Activated T-helper 1 cell treated with anti-CD3 and anti-CD28 coated beads, Interleukin-12 subunit alpha, Interleukin-12 subunit beta, Interleukin-2, Interleukin-4 antibody, amounts not matched to agents 30 ng/mL and 10 ng/mL and 1 ng/mL, durations not matched to agents 14 hours and 24 hours and 36 hours (primary cell): ENCODE results near the gene OTUD4. TPM values are rescaled to one million over a fixed set of nuclear protein-coding genes. Genes with fewer than 3 reads are reported as not detected.

Experiments
- DNase-seq: peaks from one replicate; pipeline ENCODE4 v3.0.0; 2021; ENCODE audit warnings: low spot score
- H3K27ac Mint-ChIP-seq: one replicate; pipeline ENCODE4 v1.8.0; 2021; ENCODE audit warnings: mild to moderate bottlenecking, mixed read lengths
- H3K27me3 Mint-ChIP-seq: one replicate; pipeline ENCODE4 v1.8.0; 2022; ENCODE audit warnings: mild to moderate bottlenecking, moderate library complexity, mixed read lengths; ENCODE audit not compliant: insufficient read depth
- H3K36me3 Mint-ChIP-seq: one replicate; pipeline ENCODE4 v1.8.0; 2021; ENCODE audit warnings: low read depth, mixed read lengths
- H3K4me1 Mint-ChIP-seq: one replicate; pipeline ENCODE4 v1.8.0; 2021; ENCODE audit warnings: low read depth, mixed read lengths
- H3K4me3 Mint-ChIP-seq: one replicate; pipeline ENCODE4 v1.8.0; 2021; ENCODE audit warnings: mild to moderate bottlenecking, moderate library complexity, mixed read lengths
- H3K9me3 Mint-ChIP-seq: one replicate; pipeline ENCODE4 v1.8.0; 2021; ENCODE audit warnings: mixed read lengths
- intact Hi-C: fragments of 100-400 bp; cut with micrococcal nuclease; formaldehyde crosslinking; loops from one replicate; pipeline ENCODE4 v1.15.1; 2024
- total RNA-seq: library from RNA; stranded (reverse); gene quantifications from 2 replicates; pipeline ENCODE4 v1.2.3, GENCODE V29; 2022

OTUD4 gene
- total RNA-seq, 1 donor from 2014 or later = 76.9 TPM

DNA sequence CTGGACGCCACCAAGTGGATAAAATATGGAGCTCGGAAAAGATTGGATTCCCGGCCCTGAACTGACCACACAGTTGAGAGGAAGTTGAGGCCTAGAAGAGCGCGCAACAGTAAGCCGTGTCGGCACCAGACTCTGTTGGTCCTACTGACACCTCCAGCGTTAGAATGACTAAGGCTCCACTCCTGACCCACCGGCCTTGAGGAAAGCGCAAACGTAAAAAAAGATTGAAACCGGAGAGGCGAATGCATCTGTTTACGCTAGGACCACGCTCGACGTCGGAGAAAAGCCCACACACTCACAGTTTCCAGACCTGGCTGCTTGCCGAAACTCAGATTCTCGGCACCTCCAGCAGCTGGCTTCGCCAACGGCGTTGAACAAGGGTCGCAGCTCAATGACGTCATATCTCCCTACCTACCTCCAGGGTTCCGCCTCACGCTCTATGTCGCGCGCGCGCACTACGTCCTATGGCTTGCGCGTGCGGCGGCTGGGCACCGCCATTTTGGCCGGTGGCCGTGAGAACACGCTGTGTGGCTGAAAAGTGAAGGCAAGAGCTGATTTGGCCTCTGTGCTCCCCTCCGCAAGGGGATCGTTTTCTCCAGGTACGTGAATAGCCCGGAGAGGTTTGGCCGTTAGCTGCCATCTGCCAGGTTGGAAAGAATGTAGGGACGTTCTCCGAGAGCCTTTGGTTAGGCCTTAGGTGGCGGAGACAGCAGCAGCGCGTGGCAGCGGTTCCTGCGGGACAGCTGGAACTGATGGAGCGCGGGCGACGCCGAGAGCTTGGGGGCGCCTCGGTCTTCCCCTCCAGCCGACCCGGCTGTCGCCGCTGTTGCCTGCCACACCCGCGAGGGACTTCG lies 82.3 kb downstream of the OTUD4 start, which contains the start of the genes ABCE1 and ANAPC10:
Gene ABCE1, plus strand, starts transcription at position 491 of the 854 bp plus-strand sequence. CDS start 6,102 bp downstream, outside the sequence.
Gene ANAPC10, minus strand, starts transcription at position 376 of the 854 bp plus-strand sequence. CDS start 2,097 bp downstream, outside the sequence.
- DNase-seq = peak; percentile 94
- intact Hi-C loops = loop anchor here (1.0 to 10.0 kb wide), 14 partner anchors 15 to 1911 kb away; partner anchors contain the start of genes OTUD4 and SMARCA5
- H3K27ac Mint-ChIP-seq = peak within 1 kb of the TSS; percentile 100
- H3K4me1 Mint-ChIP-seq = peaks cover 27% of the 10 kb centered on the region
- H3K36me3 Mint-ChIP-seq = peaks cover 34% of the 10 kb centered on the region
- H3K27me3 Mint-ChIP-seq = no peaks in the 10 kb centered on the region
- H3K9me3 Mint-ChIP-seq = peaks cover 19% of the 10 kb centered on the region
- H3K4me3 Mint-ChIP-seq = peak within 1 kb of the TSS; percentile 92

DNA sequence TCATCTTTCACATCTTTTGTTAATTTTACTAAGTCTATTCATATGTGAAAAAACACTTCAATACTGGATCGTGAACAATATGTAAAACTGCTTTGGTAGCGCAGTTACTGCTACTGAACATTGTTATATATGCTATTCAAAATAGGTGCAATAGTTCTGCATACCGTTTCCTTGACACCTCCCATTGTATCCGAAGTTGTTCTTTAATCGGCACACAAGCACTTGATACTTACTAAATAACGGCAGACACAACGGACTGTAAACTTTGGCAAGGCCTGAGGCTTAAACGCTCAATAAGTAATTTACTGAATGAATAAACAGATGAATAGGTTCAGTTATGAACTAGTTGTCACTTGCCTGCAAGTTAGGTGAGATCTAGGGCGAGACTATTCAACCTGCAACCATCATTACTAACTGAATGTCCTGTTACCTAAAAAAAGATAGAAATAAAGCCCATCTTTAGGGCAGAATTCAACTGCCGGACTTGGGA lies 83.0 kb downstream of the OTUD4 start:
- Mint-ChIP-seq H3K4me1 (peaks cover 27% of the 10 kb centered on the region), H3K9me3 (peaks cover 19% of the 10 kb centered on the region), H3K36me3 (peaks cover 41% of the 10 kb centered on the region), H3K4me3 (peak overlapping the region; percentile 92), H3K27ac (peak overlapping the region; percentile 100), H3K27me3 (no peaks in the 10 kb centered on the region)
- intact Hi-C loops = loop anchor here (1.0 to 10.0 kb wide), 3 partner anchors 923 to 1910 kb away; no protein-coding TSS in a partner anchor
- DNase-seq = no peak

DNA sequence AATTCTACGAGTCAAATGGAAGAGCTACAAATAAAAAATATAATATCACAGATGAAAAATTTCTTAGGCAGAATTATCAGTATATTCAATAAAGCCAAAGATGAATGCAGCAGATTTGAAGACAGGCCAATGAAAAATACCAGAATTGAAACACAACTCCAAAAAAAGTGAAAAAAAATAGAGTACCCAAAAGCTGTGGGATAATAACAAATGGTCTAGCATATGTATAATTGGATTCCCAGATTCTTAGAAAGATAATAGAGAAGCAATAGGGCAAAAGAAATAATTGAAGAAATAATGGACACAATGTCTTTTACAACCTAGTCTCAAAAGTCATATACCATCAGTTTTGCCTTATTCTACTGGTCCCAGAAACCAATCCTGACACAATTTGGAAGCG lies 86.8 kb downstream of the OTUD4 start:
- DNase-seq = no peak
- Mint-ChIP-seq H3K4me3 (no peak overlapping the region), H3K27ac (no peak overlapping the region), H3K4me1 (peaks cover 30% of the 10 kb centered on the region), H3K9me3 (peaks cover 19% of the 10 kb centered on the region), H3K36me3 (peaks cover 49% of the 10 kb centered on the region), H3K27me3 (no peaks in the 10 kb centered on the region)
- intact Hi-C loops = loop anchor here (10.0 kb wide), 1 partner anchor 1361 kb away; no protein-coding TSS in a partner anchor

DNA sequence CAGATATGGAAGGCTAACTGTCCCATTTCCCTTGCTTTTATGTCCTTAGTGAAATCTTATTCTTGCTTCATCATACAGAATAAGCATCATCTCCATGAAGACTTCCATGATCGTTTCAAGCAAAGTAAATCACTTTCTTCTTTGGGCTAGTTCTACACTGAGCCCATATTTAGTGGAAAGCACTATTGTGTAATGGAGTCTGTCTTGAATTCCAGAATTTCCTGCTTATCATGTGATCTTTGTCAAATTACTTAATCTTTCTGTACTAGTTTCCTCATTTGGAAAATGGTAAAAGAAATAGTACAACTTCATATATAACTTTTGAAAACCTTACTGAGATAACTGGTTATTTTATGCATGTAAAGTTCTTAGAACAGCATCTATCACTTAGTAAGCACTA lies 90.0 kb downstream of the OTUD4 start:
- no peak overlapping the region for H3K4me3 Mint-ChIP-seq
- no peaks in the 10 kb centered on the region for H3K27me3 Mint-ChIP-seq
- peaks cover 19% of the 10 kb centered on the region for H3K9me3 Mint-ChIP-seq
- intact Hi-C loops = loop anchor here (10.0 kb wide), 1 partner anchor 1364 kb away; no protein-coding TSS in a partner anchor
- H3K4me1 Mint-ChIP-seq = peaks cover 27% of the 10 kb centered on the region
- H3K27ac Mint-ChIP-seq = no peak overlapping the region
- H3K36me3 Mint-ChIP-seq = peaks cover 59% of the 10 kb centered on the region
- DNase-seq = no peak

DNA sequence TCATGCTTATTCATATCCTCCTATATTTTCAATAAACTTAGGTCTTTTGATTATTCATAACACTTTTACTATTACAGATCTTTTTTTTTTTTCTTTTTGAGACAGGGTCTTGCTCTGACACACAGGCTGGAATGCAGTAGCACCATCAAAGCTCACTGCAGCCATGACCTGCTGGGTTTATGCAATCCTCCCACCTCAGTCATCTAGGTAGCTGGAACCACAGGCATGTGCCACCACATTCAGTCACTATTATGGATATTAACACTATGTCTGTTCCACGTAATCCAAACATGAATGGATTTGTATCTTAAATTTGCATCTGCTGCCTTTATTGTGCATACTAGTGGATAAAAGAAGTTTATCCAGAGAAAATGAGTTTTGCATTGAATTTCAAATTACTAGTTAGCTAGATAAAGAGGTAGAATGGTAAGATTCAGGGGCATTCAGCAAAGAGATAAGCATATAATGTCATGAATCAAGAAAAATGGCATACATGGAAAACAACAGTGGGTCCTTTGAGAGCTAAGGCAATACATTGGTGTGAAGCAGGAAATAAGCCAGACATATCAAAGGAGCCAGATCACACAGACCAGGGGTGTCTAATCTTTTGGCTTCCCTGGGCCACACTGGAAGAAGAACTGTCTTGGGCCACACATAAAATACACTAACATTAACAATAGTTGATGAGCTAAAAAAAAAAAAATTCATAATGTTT lies 96.3 kb downstream of the OTUD4 start:
- Mint-ChIP-seq H3K36me3 (peaks cover 35% of the 10 kb centered on the region), H3K4me1 (peaks cover 23% of the 10 kb centered on the region), H3K27me3 (no peaks in the 10 kb centered on the region), H3K9me3 (no peaks in the 10 kb centered on the region), H3K27ac (no peak overlapping the region), H3K4me3 (no peak overlapping the region)
- intact Hi-C loops = no loop called here
- DNase-seq = no peak

Other genes with a start within 250 kb of the OTUD4 start
- gene ANAPC10, start 82.4 kb downstream of the OTUD4 start, total RNA-seq = 25.4 and 32.1 TPM in 2 replicates
- 155 and 176 TPM in 2 replicates for gene ABCE1, start 82.3 kb downstream of the OTUD4 start, total RNA-seq